NCI-H187 (cell line): Measurements from ENCODE around the gene BSND.
A peak's percentile ranks its signal among the peaks of the same experiment; 100 is the strongest.
"Not testable (repeated sequence)": the region's sequence is repeated elsewhere in the genome, so short reads cannot be mapped to it uniquely, and the experiment has no call there.

Experiments used
- DNase-seq, 2 experiments: peaks; one replicate each; lab custom pipeline; 2025; lab: John Stamatoyannopoulos, UW

BSND gene

GRCh38 chr1:55015731-55016620, 17.2 kb downstream of the BSND start:
- no peak for DNase-seq

- no peak for DNase-seq
Measured at GRCh38 chr1:55018395-55018794, 19.7 kb downstream of the BSND start.

- DNase-seq, result peak; percentile 46 to 91
Measured at GRCh38 chr1:55021942-55022546, 23.3 kb downstream of the BSND start.

GRCh38 chr1:55024163-55024562, 25.4 kb downstream of the BSND start:
- not testable (repeated sequence) for DNase-seq

- DNase-seq, result not testable (repeated sequence)
Measured at GRCh38 chr1:55026682-55027081, 27.9 kb downstream of the BSND start.

- not testable (repeated sequence) for DNase-seq
Measured at GRCh38 chr1:55031098-55031497, 32.4 kb downstream of the BSND start.

- no peak for DNase-seq
Measured at GRCh38 chr1:55033265-55033614, 34.5 kb downstream of the BSND start.

GRCh38 chr1:55034476-55035133, 35.9 kb downstream of the BSND start:
- no peak for DNase-seq

- DNase-seq, result no peak
Measured at GRCh38 chr1:55035904-55036303, 37.2 kb downstream of the BSND start.

- no peak for DNase-seq
Measured at GRCh38 chr1:55037733-55038551, 39.2 kb downstream of the BSND start.

GRCh38 chr1:55038552-55038838, 39.8 kb downstream of the BSND start:
- no peak for DNase-seq

- DNase-seq, result no peak
Measured at GRCh38 chr1:55038974-55039341, 40.2 kb downstream of the BSND start.

- DNase-seq, result no peak
Measured at GRCh38 chr1:55039342-55040082, 40.8 kb downstream of the BSND start, which contains the start of gene PCSK9. TSS of gene PCSK9 (plus strand) at chr1:55039548. CDS start at chr1:55039838, 290 bp downstream.

GRCh38 chr1:55040083-55040932, 41.6 kb downstream of the BSND start:
- no peak for DNase-seq

- DNase-seq, result no peak
Measured at GRCh38 chr1:55040933-55041494, 42.3 kb downstream of the BSND start.

GRCh38 chr1:55041613-55042012, 42.9 kb downstream of the BSND start:
- no peak for DNase-seq

GRCh38 chr1:55043011-55043410, 44.3 kb downstream of the BSND start:
- no peak for DNase-seq

- no peak for DNase-seq
Measured at GRCh38 chr1:55043726-55044125, 45.0 kb downstream of the BSND start.

GRCh38 chr1:55044617-55045397, 46.1 kb downstream of the BSND start:
- no peak for DNase-seq
